AG09309 (cell line): ENCODE results near the gene NDUFS2.
"Not testable (repeated sequence)": the region's sequence is repeated elsewhere in the genome, so short reads cannot be mapped to it uniquely, and the experiment has no call there.

Experiments used
- DNase-seq: peaks from one replicate; pipeline ENCODE4 v3.0.0-alpha.2; 2010; ENCODE audit warnings: low read depth
- H3K4me3 ChIP-seq: 2 replicates; pipeline ENCODE4 v1.5.1; 2011; ENCODE audit warnings: mild to moderate bottlenecking, low read depth, low read length, moderate library complexity; ENCODE audit not compliant: control insufficient read depth
- TF ChIP-seq, protein P1 (sequence below): IDR thresholded peaks from 2 replicates; pipeline ENCODE4 v1.5.1; 2011; ENCODE audit warnings: mild to moderate bottlenecking, low read depth, low read length, inconsistent platforms; ENCODE audit not compliant: insufficient read depth, control insufficient read depth; ENCODE audit errors: missing control alignments

Gene NDUFS2

DNA sequence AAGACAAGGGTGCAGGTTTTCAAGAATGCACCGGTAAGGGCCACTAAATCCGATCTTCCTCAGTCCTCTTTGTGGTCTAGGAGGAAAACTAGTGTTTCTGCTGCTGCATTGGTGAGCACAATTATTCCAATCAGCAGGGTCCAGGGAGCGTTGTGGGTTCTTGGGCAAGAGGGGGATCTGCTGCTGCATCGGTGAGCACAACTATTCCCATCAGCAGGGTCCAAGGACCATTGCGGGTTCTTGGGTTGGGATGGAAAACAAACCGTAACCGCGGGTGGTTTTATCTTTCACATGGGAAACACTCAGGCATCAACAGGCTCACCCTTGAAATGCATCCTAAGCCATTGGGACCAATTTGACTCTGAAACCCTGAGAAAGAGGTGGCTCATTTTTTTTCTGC, 49.4 kb downstream of the NDUFS2 start:
- no peak overlapping the region for H3K4me3 ChIP-seq
- no peak for DNase-seq
- TF ChIP-seq, protein P1, sequence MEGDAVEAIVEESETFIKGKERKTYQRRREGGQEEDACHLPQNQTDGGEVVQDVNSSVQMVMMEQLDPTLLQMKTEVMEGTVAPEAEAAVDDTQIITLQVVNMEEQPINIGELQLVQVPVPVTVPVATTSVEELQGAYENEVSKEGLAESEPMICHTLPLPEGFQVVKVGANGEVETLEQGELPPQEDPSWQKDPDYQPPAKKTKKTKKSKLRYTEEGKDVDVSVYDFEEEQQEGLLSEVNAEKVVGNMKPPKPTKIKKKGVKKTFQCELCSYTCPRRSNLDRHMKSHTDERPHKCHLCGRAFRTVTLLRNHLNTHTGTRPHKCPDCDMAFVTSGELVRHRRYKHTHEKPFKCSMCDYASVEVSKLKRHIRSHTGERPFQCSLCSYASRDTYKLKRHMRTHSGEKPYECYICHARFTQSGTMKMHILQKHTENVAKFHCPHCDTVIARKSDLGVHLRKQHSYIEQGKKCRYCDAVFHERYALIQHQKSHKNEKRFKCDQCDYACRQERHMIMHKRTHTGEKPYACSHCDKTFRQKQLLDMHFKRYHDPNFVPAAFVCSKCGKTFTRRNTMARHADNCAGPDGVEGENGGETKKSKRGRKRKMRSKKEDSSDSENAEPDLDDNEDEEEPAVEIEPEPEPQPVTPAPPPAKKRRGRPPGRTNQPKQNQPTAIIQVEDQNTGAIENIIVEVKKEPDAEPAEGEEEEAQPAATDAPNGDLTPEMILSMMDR, result no peak

DNA sequence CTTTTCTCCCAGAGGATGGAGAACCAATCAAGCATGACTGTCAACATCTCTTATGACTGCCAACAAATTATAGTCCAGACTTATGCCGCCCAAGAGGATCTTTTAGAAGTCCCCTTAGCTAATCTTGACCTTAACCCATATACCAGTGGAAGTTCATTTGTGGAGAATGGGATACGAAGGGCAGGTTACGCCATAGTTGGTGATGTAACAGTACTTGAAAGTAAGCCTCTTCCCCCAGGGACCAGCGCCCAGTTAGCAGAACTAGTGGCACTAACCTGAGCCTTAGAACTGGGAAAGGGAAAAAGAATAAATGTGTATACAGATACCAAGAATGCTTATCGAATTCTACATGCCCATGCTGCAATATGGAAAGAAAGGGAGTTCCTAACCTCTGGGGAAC, 53.1 kb downstream of the NDUFS2 start:
- H3K4me3 ChIP-seq, DNase-seq: not testable (repeated sequence)

DNA sequence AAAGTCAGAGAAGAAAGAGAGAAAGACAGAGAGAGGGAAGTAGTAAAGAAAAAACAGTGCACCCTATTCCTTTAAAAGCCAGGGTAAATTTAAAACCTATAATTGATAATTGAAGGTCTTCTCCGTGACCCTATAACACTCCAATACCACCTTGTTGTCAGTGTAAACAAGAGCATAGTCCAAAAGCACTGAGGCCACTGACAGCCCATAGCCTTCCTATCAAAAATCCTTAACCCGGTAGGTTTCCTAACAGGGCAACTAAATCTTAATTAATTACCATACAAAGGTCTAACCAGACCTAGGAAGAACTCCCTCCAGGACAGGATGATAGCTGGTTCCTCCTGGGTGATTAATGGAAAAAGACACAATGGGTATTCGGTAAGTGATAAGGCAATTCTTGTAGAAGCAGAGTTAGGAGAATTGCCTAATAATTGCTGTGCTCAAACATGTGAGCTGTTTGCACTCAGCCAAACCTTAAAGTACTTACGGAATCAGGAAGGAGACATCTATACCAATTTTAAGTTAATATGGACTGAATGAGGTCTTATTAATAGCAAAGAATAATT, 53.9 kb downstream of the NDUFS2 start:
- not testable (repeated sequence) for DNase-seq, H3K4me3 ChIP-seq

DNA sequence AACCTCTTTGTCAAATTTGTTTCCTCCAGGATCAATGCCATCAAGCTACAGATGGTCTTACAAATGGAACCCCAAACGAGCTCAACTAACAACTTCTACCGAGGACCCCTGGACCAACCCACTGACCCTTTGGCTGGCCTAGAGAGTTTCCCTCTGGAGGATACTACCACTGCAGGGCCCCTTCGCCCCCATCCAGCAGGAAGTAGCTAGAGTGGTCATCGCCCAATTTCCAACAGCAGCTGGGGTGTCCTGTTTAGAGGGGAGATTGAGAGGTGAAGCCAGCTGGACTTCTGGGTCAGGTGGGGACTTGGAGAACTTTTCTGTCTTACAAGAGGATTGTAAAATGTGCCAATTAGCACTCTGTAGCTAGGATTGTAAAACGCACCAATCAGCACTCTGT, 54.9 kb downstream of the NDUFS2 start:
- not testable (repeated sequence) for H3K4me3 ChIP-seq

DNA sequence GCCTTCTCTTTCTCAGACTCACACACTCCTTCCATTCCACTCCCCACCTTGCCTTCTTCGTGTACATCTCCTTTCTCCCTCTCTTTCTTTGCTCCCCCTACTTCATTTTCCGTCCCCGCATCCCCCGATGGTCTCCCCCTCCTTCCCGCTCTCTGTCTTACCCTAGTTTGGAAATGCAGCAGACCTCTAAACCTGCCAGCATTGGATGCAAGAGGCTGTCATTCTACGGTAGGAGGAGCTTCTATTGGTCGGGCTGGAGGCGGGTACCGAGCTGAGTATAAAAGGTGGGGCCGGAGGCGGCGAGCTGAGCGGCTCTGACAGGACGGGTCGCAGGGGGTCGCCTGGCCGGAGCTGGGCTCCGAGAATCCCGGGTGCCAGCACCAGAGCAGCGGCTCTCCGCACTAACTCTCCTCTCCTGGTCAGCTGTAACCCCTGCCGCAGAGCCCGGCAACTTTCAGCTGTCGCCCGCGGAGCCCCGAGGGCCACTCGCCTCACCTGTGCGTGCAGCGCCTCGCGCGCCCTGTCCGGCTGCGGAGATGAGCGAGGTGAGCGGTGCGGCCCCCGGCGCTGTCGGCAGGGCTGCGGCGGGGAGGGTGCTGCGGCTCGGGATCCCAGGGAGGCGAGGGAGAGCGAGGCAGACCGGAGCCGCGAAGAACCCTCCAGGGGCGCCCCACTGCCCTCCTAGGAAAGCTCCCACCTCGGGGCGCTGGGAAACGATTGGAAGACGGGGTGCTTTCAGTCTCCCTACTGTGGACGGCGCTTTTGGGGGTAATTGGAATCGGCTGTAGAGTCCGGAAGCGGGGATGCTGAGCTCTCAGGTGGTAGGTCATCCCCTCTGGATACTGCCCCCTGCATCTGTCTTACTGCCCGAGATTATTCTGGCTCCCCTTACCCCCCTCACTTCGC, 56.5 kb downstream of the NDUFS2 start, which contains the start of gene PCP4L1:
Gene PCP4L1 (plus strand): TSS at position 307 of the 906 bp plus-strand sequence. CDS start 230 bp downstream, at position 537.
- no peak for DNase-seq
- peak within 1 kb of the TSS; percentile 43 for H3K4me3 ChIP-seq
- TF ChIP-seq, protein P1, result no peak

More for the DNA sequence above, 54.9 kb downstream of the NDUFS2 start:
- DNase-seq, result not testable (repeated sequence)

DNA sequence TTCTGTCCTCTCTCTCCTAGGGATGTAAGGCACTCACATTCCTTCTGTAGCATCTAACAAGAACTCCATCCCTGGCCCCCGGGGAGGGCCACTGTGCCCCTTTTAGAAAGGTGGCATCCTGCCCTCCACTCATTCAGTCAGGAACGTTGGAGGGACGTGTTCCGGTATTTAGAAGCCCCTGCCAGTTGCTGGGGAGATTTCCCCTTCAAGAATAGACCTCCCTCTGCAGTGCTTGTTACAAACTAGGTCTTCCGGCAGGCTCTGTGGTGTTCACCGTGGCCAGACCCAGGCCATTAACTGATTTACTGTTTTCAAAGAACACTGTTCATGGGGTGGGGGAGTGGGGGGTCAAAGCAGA, 57.2 kb downstream of the NDUFS2 start:
- TF ChIP-seq, protein P1, result no peak
- H3K4me3 ChIP-seq, result no peak overlapping the region
- DNase-seq, result no peak

DNA sequence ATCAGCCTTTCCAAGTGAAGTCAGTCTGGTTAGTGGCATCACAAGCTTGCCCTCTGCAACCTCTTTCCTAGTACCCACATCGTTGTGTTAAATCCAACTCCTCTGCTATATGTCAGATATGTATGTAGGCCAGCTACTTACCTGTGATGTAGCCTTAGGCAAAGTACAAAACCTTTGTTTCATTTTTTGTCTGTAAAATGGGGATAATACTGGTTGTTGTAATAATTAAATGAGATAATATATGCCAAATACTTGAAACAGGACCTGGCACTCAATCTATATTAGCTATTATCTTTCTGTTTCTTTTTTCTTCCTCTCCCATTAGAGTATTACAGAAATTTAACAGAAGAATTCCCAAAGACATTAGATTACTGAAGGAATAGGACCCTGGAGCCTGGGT, 57.6 kb downstream of the NDUFS2 start:
- TF ChIP-seq, protein P1, result no peak
- no peak for DNase-seq
- no peak overlapping the region for H3K4me3 ChIP-seq

DNA sequence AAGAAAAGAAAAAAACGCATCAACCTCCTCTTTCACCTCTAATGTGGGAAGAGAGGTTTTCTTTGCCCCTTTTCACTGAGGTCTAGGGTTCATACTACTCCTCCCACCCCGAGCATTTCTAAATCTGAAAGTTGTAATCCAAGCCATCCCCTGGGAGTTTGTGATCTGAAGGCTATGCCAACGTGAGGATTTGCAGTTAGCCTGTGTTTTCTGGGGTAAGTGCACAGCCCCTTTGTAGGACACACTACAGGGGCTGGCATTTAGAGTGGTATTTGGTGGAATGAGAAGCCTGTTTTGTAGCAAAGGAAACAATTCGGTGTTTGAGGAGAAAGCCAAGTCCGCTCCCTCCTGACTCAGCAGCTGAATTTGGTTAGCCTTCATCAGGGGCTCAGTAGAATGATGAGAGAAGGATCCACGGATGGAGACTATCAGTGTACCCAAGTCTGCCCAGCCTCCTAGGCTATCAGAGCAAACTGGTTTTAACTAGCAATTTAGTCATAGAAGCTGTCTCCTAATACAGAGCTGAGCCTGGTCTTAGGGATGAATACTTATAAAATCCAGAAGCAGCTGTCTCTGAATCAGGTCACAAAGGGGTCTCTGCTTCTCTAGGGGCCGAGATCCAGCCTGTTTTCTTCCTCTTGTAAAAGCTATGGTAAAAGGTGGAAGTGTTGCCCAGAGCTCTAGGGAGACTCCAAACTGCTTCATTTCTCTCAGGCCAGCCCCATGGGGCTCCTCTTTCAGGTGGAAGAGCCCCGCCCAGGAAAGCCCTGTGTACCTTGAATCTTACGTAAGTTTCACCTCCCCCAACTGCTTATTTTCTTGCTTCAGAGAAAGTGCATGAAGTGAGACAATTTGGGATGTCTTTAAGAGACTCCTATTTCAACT, 58.5 kb downstream of the NDUFS2 start:
- H3K4me3 ChIP-seq, result no peak overlapping the region
- TF ChIP-seq, protein P1, result no peak
- no peak for DNase-seq
